K562 (cell line): ENCODE data around the gene MYL6B. TPM values are rescaled to one million over a fixed set of nuclear protein-coding genes. Genes with fewer than 3 reads are reported as not detected.
A peak's percentile ranks its signal among the peaks of the same experiment; 100 is the strongest.

Source experiments
- ATAC-seq: fragments of 200-7000 bp; cut with Tn5 transposase; 3 replicates; pipeline ENCODE4 v1.9.1; 2020; ENCODE audit warnings: moderate library complexity
- BruUV-seq: library from RNA; stranded (reverse); fragments of 400-500 nt; replicated peaks from 2 replicates; lab custom pipeline; 2021; lab: Mats Ljungman, UMichigan
- CTCF ChIA-PET: fragments of 300-600 bp; formaldehyde crosslinking; extraction: SDS; loops from one replicate; lab custom pipeline; 2021; ENCODE audit warnings: low intra/inter-chr PET ratio; lab: Yijun Ruan, JAX
- POLR2A ChIA-PET: fragments of 300-600, 350-650 bp; sonication (Branson Sonifier 250); formaldehyde crosslinking; extraction: SDS; loops from one replicate; lab custom pipeline; 2021; ENCODE audit warnings: antibody characterized with exemption, inconsistent platforms; lab: Yijun Ruan, JAX
- DNase-seq, 4 experiments: peaks; one replicate each; pipeline versions ENCODE4 v3.0.0 to v3.0.0-alpha.2; 2011 to 2018; ENCODE audit warnings: low spot score in 3 of 4, mixed read lengths in 3 of 4; ENCODE audit errors: extremely low read depth in 1 of 4
- FAIRE-seq: peaks from 2 replicates; lab custom pipeline; 2011; peaks lifted over from hg19 to GRCh38; lab: Jason Lieb, UNC
- H2AFZ ChIP-seq: 2 replicates; pipeline ENCODE4 v1.6.0; 2011; ENCODE audit warnings: low read depth, low read length, control low read depth, inconsistent platforms
- H3K27ac ChIP-seq: fragments of 200-600 bp; 3 replicates; pipeline ENCODE4 v1.8.0; 2011; ENCODE audit warnings: low read depth, mild to moderate bottlenecking, control low read depth, inconsistent platforms, low read length, moderate library complexity, mixed read lengths; ENCODE audit errors: extremely low read depth
- H3K27me3 ChIP-seq, 2 experiments: fragments of 300-600 bp in 1 of 2; 2 replicates in 1 of 2; 3 replicates in 1 of 2; pipeline versions ENCODE4 v1.6.0 to v1.8.0; 2011; ENCODE audit warnings: inconsistent platforms in 2 of 2, low read length in 2 of 2, mild to moderate bottlenecking in 1 of 2, mixed read lengths in 1 of 2, moderate library complexity in 1 of 2; ENCODE audit not compliant: control insufficient read depth in 2 of 2, insufficient read depth in 2 of 2
- H3K36me3 ChIP-seq: fragments of 300-600 bp; 3 replicates; pipeline ENCODE4 v1.8.0; 2011; ENCODE audit warnings: mild to moderate bottlenecking, low read length, inconsistent platforms; ENCODE audit not compliant: control insufficient read depth, insufficient read depth
- H3K4me1 ChIP-seq, 2 experiments: fragments of 200-600 bp in 1 of 2; replicated peaks in 1 of 2; 2 replicates in 1 of 2; 3 replicates in 1 of 2; pipeline versions ENCODE4 v1.5.1 to v1.8.0; 2011; ENCODE audit warnings: inconsistent platforms in 2 of 2, low read length in 2 of 2, mild to moderate bottlenecking in 1 of 2, mixed read lengths in 1 of 2, moderate library complexity in 1 of 2; ENCODE audit not compliant: control insufficient read depth in 2 of 2, insufficient read depth in 2 of 2
- H3K4me2 ChIP-seq: 2 replicates; pipeline ENCODE4 v1.6.1; 2011; ENCODE audit warnings: low read length, control low read depth, inconsistent platforms, mixed read lengths; ENCODE audit not compliant: insufficient read depth
- H3K4me3 ChIP-seq: fragments of 200-600 bp; sonication (generic), shearing (Covaris generic); 2 replicates; pipeline ENCODE4 v1.5.1; 2016; ENCODE audit warnings: control low read depth, inconsistent platforms
- H3K79me2 ChIP-seq: fragments of 200-600 bp; 3 replicates; pipeline ENCODE4 v1.8.0; 2011; ENCODE audit warnings: low read length, inconsistent platforms; ENCODE audit not compliant: control insufficient read depth, insufficient read depth
- H3K9ac ChIP-seq, 2 experiments: 2 replicates each; pipeline versions ENCODE4 v1.6.0 to v1.6.1; 2011; ENCODE audit warnings: low read depth in 2 of 2, low read length in 2 of 2, control low read depth in 1 of 2, inconsistent platforms in 1 of 2, mild to moderate bottlenecking in 1 of 2, mixed read lengths in 1 of 2; ENCODE audit not compliant: insufficient read depth in 1 of 2
- H3K9me1 ChIP-seq: one replicate; pipeline ENCODE4 v1.6.0; 2011; ENCODE audit warnings: inconsistent platforms, mild to moderate bottlenecking, low read length, moderate library complexity; ENCODE audit not compliant: control insufficient read depth, insufficient read depth
- H3K9me3 ChIP-seq: replicated peaks from 2 replicates; pipeline ENCODE4 v1.5.1; 2011; ENCODE audit warnings: low read depth, low read length, inconsistent platforms; ENCODE audit not compliant: control insufficient read depth, insufficient read depth
- H4K20me1 ChIP-seq: replicated peaks from 2 replicates; pipeline ENCODE4 v1.6.1; 2011; ENCODE audit warnings: low read length, inconsistent platforms, mixed read lengths; ENCODE audit not compliant: control insufficient read depth, insufficient read depth
- ZNF316 ChIP-seq: fragments of 450-650 bp; IDR thresholded peaks from 2 replicates; pipeline ENCODE4 v1.6.1; 2016
- WGBS: fragments of 100-300 bp; shearing (Covaris generic); methylation state at CpG from one replicate; pipeline ENCODE4 v1.1.6; 2016; ENCODE audit warnings: low coverage, mixed read lengths; ENCODE audit not compliant: insufficient coverage; ENCODE audit errors: missing lambda C conversion rate; 5-methylcytosine and 5-hydroxymethylcytosine counted together
- in situ Hi-C: fragments of 300-500 bp; cut with MboI; formaldehyde crosslinking; loops from 4 replicates; pipeline ENCODE4 v1.15.0; 2018; ENCODE audit warnings: inconsistent platforms, mixed read lengths
- intact Hi-C: fragments of 100-400 bp; cut with micrococcal nuclease; formaldehyde crosslinking; loops from 2 replicates; pipeline ENCODE4 v1.14.2; 2022
- polyA plus RNA-seq, 8 experiments: library from polyadenylated mRNA; depleted of rRNA in 4 of 8; stranded (reverse) in 5 of 8; unstranded in 3 of 8; fragments of >200 nt; fragmentation: Nextera tagmentation in 2 of 8; fragmentation: Illumina TruSeq in 1 of 8; extraction: Ambion mirVana in 2 of 8; extraction: Trizol in 1 of 8; gene quantifications; 2 replicates each; pipeline versions ENCODE4 v1.2.1 to v1.2.3, GENCODE V29; 2011 to 2014; ENCODE audit warnings: inconsistent platforms in 1 of 8, missing spikeins in 1 of 8
- total RNA-seq, 7 experiments: library from RNA; depleted of rRNA in 6 of 7; stranded (reverse); fragments of >200 nt in 6 of 7; fragmentation: Illumina TruSeq in 2 of 7; extraction: Trizol in 2 of 7; gene quantifications; 2 replicates each; pipeline versions ENCODE4 v1.2.1 to v1.2.3, GENCODE V29; 2011 to 2021; ENCODE audit warnings: low replicate concordance in 1 of 7
- TF ChIP-seq, protein P1 (sequence below), 3 experiments: fragments of 200-800 bp in 1 of 3; fragments of 250-450 bp in 1 of 3; fragments of 450-650 bp in 1 of 3; sonication (Bioruptor Pico) in 1 of 3; sonication (Bioruptor generic) in 1 of 3; formaldehyde crosslinking in 1 of 3; IDR thresholded peaks; 2 replicates each; pipeline versions ENCODE4 v1.6.1 to v1.8.0; 2016 to 2022; ENCODE audit warnings: mild to moderate bottlenecking in 2 of 3, missing genetic modification characterization in 2 of 3, missing compliant biosample characterization in 1 of 3, moderate library complexity in 1 of 3

MYL6B gene
- total and polyA plus RNA-seq, 9 of the 15 experiments (the other 6 are each of a cell fraction or from before 2014, with no cell fraction given) = 42.8 to 77.3 (median 68.6) TPM

DNA sequence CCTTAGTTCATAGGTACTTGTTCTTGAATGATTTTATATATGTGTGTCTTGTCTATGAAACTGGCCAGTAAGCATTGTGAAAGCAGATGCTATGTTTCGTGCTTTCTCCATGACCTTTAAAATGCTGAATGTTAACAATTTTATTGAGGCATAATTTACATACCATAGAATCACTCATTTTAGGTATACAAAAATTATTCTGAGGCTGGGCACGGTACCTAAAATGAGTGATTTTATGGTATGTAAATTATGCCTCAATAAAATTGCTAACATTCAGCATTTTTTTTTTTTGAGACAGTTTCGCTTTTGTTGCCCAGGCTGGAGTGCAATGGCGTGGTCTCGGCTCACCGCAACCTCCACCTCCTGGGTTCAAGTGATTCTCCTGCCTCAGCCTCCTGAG is 17.5 kb upstream of the MYL6B start:
- no peak overlapping the region for H2AFZ ChIP-seq
- no peaks in the 10 kb centered on the region for H3K27me3 ChIP-seq
- peaks cover 34% of the 10 kb centered on the region for H3K79me2 ChIP-seq
- 95% methylated on average over 6 of the region's 6 CpGs for whole genome bisulfite sequencing
- peak; percentile 12; the same call in 1 of the 2 replicates for TF ChIP-seq ZNF316
- TF ChIP-seq, protein P1, sequence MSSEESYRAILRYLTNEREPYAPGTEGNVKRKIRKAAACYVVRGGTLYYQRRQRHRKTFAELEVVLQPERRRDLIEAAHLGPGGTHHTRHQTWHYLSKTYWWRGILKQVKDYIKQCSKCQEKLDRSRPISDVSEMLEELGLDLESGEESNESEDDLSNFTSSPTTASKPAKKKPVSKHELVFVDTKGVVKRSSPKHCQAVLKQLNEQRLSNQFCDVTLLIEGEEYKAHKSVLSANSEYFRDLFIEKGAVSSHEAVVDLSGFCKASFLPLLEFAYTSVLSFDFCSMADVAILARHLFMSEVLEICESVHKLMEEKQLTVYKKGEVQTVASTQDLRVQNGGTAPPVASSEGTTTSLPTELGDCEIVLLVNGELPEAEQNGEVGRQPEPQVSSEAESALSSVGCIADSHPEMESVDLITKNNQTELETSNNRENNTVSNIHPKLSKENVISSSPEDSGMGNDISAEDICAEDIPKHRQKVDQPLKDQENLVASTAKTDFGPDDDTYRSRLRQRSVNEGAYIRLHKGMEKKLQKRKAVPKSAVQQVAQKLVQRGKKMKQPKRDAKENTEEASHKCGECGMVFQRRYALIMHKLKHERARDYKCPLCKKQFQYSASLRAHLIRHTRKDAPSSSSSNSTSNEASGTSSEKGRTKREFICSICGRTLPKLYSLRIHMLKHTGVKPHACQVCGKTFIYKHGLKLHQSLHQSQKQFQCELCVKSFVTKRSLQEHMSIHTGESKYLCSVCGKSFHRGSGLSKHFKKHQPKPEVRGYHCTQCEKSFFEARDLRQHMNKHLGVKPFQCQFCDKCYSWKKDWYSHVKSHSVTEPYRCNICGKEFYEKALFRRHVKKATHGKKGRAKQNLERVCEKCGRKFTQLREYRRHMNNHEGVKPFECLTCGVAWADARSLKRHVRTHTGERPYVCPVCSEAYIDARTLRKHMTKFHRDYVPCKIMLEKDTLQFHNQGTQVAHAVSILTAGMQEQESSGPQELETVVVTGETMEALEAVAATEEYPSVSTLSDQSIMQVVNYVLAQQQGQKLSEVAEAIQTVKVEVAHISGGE (CRISPR knock-in tag; IDR thresholded peaks at IDR 0.05) = no peak
- no peaks in the 10 kb centered on the region for H3K9me3 ChIP-seq
- H4K20me1 ChIP-seq = no peaks in the 10 kb centered on the region; the same call in none of the 2 replicates
- intact Hi-C loops (no loop called here), in situ Hi-C loops (no loop called here)
- ATAC-seq (no peak), FAIRE-seq (no peak), DNase-seq (no peak)
- no peak overlapping the region for H3K9ac ChIP-seq
- H3K4me1 ChIP-seq = peaks cover 6 to 8% of the 10 kb centered on the region in 2 experiments; a peak in 3 of 5 replicates
- no peak overlapping the region for H3K27ac ChIP-seq
- no peak overlapping the region for H3K4me2 ChIP-seq
- BruUV-seq = no TSS peak
- ChIA-PET POLR2A (interaction anchor here (0.9 to 1.6 kb wide), 2 partner anchors 9 to 14 kb away, joined by 3 to 6 read pairs; no protein-coding TSS in a partner anchor), CTCF (no interaction called here)
- H3K36me3 ChIP-seq = peaks cover 96% of the 10 kb centered on the region
- peaks cover 6% of the 10 kb centered on the region for H3K9me1 ChIP-seq
- H3K4me3 ChIP-seq = no peak overlapping the region
